22Rv1 (cell line): ENCODE data around the gene TRIM15.

Source experiments
- H3K27ac ChIP-seq: fragments of 450-650 bp; 2 replicates; pipeline ENCODE4 v1.5.1; 2017
- CTCF ChIP-seq: fragments of 450-650 bp; IDR thresholded peaks from 2 replicates; pipeline ENCODE4 v1.5.1; 2017; ENCODE audit warnings: mild to moderate bottlenecking
- ZFX ChIP-seq: fragments of 450-650 bp; IDR thresholded peaks from 2 replicates; pipeline ENCODE4 v1.6.1; 2017; ENCODE audit warnings: antibody characterized with exemption, borderline replicate concordance

TRIM15 gene

GRCh38 chr6:30169658-30170614 is 6.6 kb downstream of the TRIM15 start:
- H3K27ac ChIP-seq, result no peak overlapping the region
- TF ChIP-seq CTCF (peak; percentile 85), ZFX (no peak)

- TF ChIP-seq ZFX (no peak), CTCF (no peak)
- no peak overlapping the region for H3K27ac ChIP-seq
Measured at GRCh38 chr6:30171677-30172471, 8.5 kb downstream of the TRIM15 start.

- TF ChIP-seq ZFX (no peak), CTCF (no peak)
- no peak overlapping the region for H3K27ac ChIP-seq
Measured at GRCh38 chr6:30172681-30173080, 9.3 kb downstream of the TRIM15 start.

GRCh38 chr6:30175765-30176164 is 12.4 kb downstream of the TRIM15 start:
- no peak overlapping the region for H3K27ac ChIP-seq

GRCh38 chr6:30178837-30179236 is 15.5 kb downstream of the TRIM15 start:
- no peak overlapping the region for H3K27ac ChIP-seq
- TF ChIP-seq CTCF (no peak), ZFX (no peak)

More at GRCh38 chr6:30175765-30176164, 12.4 kb downstream of the TRIM15 start:
- no peak for TF ChIP-seq CTCF
- TF ChIP-seq ZFX, result no peak

GRCh38 chr6:30180145-30180544 is 16.8 kb downstream of the TRIM15 start:
- no peak for TF ChIP-seq CTCF
- no peak for TF ChIP-seq ZFX

GRCh38 chr6:30184417-30185031 is 21.2 kb downstream of the TRIM15 start:
- H3K27ac ChIP-seq, result no peak overlapping the region
- no peak for TF ChIP-seq ZFX

More at GRCh38 chr6:30180145-30180544, 16.8 kb downstream of the TRIM15 start:
- H3K27ac ChIP-seq, result no peak overlapping the region
